ENCODE measurements around the gene NUP88.

The NUP88 gene

DNA sequence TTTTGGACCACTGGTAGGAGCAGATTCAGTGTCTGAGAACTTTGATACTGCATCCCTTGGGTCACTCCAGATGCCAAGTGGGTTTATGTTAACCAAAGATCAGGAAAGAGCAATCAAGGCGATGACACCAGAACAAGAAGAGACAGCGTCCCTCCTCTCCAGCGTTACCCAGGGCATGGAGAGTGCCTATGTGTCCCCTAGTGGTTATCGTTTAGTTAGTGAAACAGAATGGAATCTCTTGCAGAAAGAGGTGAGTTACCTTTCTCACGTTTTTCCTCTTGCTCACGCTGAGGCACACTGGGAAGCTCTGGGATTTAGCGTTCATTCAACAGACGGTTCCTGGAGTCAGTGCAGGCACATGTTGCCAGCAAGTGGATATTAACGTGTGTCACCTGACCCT is 58.0 kb downstream of the NUP88 start:
- no peak for TF ChIP-seq MYC (IDR thresholded peaks at IDR 0.05; ENCODE audit: low read depth, low read length)
- TF ChIP-seq, protein P1, sequence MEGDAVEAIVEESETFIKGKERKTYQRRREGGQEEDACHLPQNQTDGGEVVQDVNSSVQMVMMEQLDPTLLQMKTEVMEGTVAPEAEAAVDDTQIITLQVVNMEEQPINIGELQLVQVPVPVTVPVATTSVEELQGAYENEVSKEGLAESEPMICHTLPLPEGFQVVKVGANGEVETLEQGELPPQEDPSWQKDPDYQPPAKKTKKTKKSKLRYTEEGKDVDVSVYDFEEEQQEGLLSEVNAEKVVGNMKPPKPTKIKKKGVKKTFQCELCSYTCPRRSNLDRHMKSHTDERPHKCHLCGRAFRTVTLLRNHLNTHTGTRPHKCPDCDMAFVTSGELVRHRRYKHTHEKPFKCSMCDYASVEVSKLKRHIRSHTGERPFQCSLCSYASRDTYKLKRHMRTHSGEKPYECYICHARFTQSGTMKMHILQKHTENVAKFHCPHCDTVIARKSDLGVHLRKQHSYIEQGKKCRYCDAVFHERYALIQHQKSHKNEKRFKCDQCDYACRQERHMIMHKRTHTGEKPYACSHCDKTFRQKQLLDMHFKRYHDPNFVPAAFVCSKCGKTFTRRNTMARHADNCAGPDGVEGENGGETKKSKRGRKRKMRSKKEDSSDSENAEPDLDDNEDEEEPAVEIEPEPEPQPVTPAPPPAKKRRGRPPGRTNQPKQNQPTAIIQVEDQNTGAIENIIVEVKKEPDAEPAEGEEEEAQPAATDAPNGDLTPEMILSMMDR (IDR thresholded peaks at IDR 0.05; ENCODE audit: low read depth, low read length): no peak
- H3K4me3 ChIP-seq (ENCODE audit: low read depth, low read length): no peak overlapping the region
- DNase-seq (ENCODE audit: low read depth): no peak

DNA sequence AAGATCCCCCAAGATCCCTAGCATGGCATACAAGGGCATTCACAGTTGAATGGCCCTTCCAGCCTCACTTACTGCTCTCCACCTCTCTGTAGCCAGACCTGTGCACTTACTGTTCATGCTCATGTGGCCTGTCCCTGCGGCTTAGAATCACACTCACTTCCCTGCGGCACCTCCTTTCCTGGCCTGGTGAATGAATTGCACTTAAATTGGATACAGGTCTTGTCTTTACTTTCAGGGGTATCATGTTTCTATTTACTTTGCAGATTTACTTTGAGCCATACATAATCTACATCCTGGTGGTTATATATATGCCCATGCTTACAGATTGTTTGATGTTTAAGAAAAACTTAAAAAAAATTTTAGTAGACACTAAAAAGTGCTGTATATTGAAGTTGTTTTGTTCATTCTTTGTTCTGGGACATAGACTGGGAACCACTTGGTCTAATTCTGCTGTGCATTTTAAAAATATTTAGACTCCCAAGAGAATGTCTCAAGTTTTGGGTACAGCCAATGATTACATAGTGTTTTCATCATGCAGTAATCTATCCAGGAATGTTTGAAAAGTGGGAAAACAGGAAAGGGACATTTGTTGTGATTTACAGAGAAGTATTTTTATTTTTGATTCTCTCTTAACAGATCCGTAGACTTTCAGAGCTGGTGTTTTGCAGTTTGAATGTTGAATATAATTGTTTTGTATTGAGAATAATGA is 63.9 kb downstream of the NUP88 start:
- H3K4me3 ChIP-seq (ENCODE audit: low read depth, low read length): no peak overlapping the region
- no peak for DNase-seq (ENCODE audit: low read depth)
- TF ChIP-seq POLR2A (IDR thresholded peaks at IDR 0.05; ENCODE audit: extremely low read depth, insufficient read length) (no peak), MYC (IDR thresholded peaks at IDR 0.05; ENCODE audit: low read depth, low read length) (no peak)
- TF ChIP-seq, protein P1 (IDR thresholded peaks at IDR 0.05; ENCODE audit: low read depth, low read length): no peak
- TF ChIP-seq, protein P2, sequence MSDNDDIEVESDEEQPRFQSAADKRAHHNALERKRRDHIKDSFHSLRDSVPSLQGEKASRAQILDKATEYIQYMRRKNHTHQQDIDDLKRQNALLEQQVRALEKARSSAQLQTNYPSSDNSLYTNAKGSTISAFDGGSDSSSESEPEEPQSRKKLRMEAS (IDR thresholded peaks at IDR 0.05; ENCODE audit: low read depth, low read length): no peak

DNA sequence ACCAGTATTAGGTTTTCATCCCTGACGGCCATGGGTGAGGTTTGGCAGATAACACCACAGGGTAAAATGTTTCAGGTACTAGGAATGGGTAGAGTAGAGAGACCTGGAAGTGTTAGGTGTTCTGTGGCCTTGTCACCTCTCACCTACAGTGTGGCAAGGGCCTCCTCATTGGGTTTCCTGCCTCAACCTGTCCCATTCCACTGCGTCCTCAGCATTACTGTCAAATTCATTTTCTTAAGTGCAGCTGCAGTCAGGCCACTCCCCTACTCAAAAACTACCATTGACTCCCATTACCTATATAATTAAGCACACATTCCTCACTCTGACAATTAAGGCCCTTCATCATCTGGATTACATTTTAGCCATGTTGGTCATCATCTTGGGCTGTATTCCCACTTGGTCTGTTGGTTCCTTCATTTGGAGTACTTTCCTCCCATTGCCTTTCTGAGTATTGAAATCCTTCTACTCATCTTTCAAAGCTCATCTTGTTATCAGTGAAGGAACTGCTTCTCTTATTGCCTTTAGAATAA is 64.5 kb downstream of the NUP88 start:
- DNase-seq (ENCODE audit: low read depth): no peak
- H3K4me3 ChIP-seq (ENCODE audit: low read depth, low read length): no peak overlapping the region
- TF ChIP-seq MYC (IDR thresholded peaks at IDR 0.05; ENCODE audit: low read depth, low read length) (no peak), POLR2A (IDR thresholded peaks at IDR 0.05; ENCODE audit: extremely low read depth, insufficient read length) (no peak)
- TF ChIP-seq, protein P2 (IDR thresholded peaks at IDR 0.05; ENCODE audit: low read depth, low read length): no peak
- TF ChIP-seq, protein P1 (IDR thresholded peaks at IDR 0.05; ENCODE audit: low read depth, low read length): no peak

DNA sequence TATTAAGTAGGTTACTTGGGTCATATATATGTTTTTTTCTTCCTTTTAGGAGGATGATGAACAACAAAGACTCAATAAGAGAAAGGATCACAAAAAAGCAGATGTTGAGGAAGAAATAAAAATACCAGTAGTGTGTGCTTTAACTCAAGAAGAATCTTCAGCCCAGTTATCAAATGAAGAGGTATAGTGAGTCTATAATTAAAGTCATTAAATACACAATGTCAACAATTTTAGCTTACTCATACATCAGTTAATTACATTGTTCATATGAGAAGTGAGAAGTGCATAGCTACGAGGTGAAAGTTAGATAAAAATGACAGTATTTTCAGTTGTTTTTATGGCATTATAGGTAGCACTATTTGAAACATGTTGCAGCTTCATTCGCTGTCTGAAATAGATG is 65.2 kb downstream of the NUP88 start:
- no peak for TF ChIP-seq POLR2A (IDR thresholded peaks at IDR 0.05; ENCODE audit: extremely low read depth, insufficient read length)
- TF ChIP-seq, protein P2 (IDR thresholded peaks at IDR 0.05; ENCODE audit: low read depth, low read length): no peak
- no peak for TF ChIP-seq MYC (IDR thresholded peaks at IDR 0.05; ENCODE audit: low read depth, low read length)
- TF ChIP-seq, protein P1 (IDR thresholded peaks at IDR 0.05; ENCODE audit: low read depth, low read length): no peak
- no peak for DNase-seq (ENCODE audit: low read depth)
- no peak overlapping the region for H3K4me3 ChIP-seq (ENCODE audit: low read depth, low read length)

DNA sequence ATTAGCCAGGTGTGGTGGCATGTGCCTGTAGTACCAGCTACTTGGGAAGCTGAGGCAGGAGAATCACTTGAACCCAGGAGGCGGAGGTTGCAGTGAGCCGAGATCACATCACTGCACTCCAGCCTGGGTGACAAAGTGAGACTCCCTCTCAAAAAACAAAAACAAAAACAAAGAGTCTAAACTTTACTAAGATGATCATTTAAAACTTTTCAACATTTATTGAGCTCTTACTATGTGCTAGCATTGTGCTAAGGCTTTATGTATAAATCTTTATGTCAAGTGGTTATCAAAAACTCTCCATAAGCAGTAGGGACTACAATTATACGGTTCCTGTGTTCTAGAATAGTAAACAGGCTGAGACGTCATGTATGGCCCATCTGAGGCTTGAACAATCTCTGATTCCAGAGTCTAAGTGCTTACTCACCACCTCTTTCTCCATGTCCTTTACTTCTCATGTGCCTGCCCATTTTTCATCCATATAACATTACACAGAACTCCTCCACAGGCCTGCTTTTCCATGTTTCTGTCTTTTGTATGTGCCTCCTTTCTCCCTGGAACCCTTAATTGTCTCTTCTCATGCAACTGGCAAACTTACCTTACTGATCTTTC is 66.7 kb downstream of the NUP88 start:
- H3K4me3 ChIP-seq (ENCODE audit: low read depth, low read length): no peak overlapping the region
- no peak for DNase-seq (ENCODE audit: low read depth)
- TF ChIP-seq, protein P1 (IDR thresholded peaks at IDR 0.05; ENCODE audit: low read depth, low read length): no peak
- no peak for TF ChIP-seq POLR2A (IDR thresholded peaks at IDR 0.05; ENCODE audit: extremely low read depth, insufficient read length)
- TF ChIP-seq MYC (IDR thresholded peaks at IDR 0.05; ENCODE audit: low read depth, low read length): no peak
- TF ChIP-seq, protein P2 (IDR thresholded peaks at IDR 0.05; ENCODE audit: low read depth, low read length): no peak

Data from NB4 (cell line).